ENCODE measurements around the gene SATL1.

The SATL1 gene

GRCh38 chrX:85114776-85115175, 128.8 kb downstream of the SATL1 start:
- H3K9me3 ChIP-seq (replicated peaks; ENCODE audit: insufficient read depth, low read length): no peaks in the 10 kb centered on the region
- TF ChIP-seq EZH2phosphoT487 (IDR thresholded peaks at IDR 0.05; ENCODE audit: low read length): no peak
- H3K36me3 ChIP-seq (replicated peaks; ENCODE audit: insufficient read depth, low read length): no peaks in the 10 kb centered on the region
- H2AFZ ChIP-seq (ENCODE audit: low read length): no peak overlapping the region
- no peak overlapping the region for H3K9ac ChIP-seq (ENCODE audit: low read length)
- H3K4me3 ChIP-seq (ENCODE audit: low read length): no peak overlapping the region
- H3K27ac ChIP-seq (ENCODE audit: low read length): no peak overlapping the region
- no peaks in the 10 kb centered on the region for H3F3A ChIP-seq (ENCODE audit: insufficient read depth, low read length)
- no peaks in the 10 kb centered on the region for H4K20me1 ChIP-seq (ENCODE audit: insufficient read depth, low read length)
- no peaks in the 10 kb centered on the region for H3K79me2 ChIP-seq (ENCODE audit: low read length)
- no peak overlapping the region for H3K4me2 ChIP-seq (ENCODE audit: low read depth, low read length)
- no peak for DNase-seq
- no peaks in the 10 kb centered on the region for H3K27me3 ChIP-seq (replicated peaks; ENCODE audit: insufficient read depth, low read length)
- H3K9me2 ChIP-seq (replicated peaks; ENCODE audit: insufficient read depth, low read length): no peaks in the 10 kb centered on the region
- H3K4me1 ChIP-seq (ENCODE audit: low read length): no peaks in the 10 kb centered on the region

- no peak overlapping the region for H3K4me3 ChIP-seq (ENCODE audit: low read length)
- H4K20me1 ChIP-seq (ENCODE audit: insufficient read depth, low read length): no peaks in the 10 kb centered on the region
- H3K79me2 ChIP-seq (ENCODE audit: low read length): no peaks in the 10 kb centered on the region
- TF ChIP-seq EZH2phosphoT487 (IDR thresholded peaks at IDR 0.05; ENCODE audit: low read length): no peak
- TF ChIP-seq CTCF (IDR thresholded peaks at IDR 0.05; ENCODE audit: low read length): no peak
- no peak for TF ChIP-seq EZH2 (optimal IDR thresholded peaks at IDR 0.05; ENCODE audit: low read depth, low read length)
- no peak overlapping the region for H3K4me2 ChIP-seq (ENCODE audit: low read depth, low read length)
- H3F3A ChIP-seq (ENCODE audit: insufficient read depth, low read length): no peaks in the 10 kb centered on the region
- H3K9me3 ChIP-seq (replicated peaks; ENCODE audit: insufficient read depth, low read length): no peaks in the 10 kb centered on the region
- H3K9me2 ChIP-seq (replicated peaks; ENCODE audit: insufficient read depth, low read length): no peaks in the 10 kb centered on the region
- H3K4me1 ChIP-seq (ENCODE audit: low read length): no peaks in the 10 kb centered on the region
- no peak for DNase-seq
- H3K9ac ChIP-seq (ENCODE audit: low read length): no peak overlapping the region
- H2AFZ ChIP-seq (ENCODE audit: low read length): no peak overlapping the region
- no peak overlapping the region for H3K27ac ChIP-seq (ENCODE audit: low read length)
- no peaks in the 10 kb centered on the region for H3K36me3 ChIP-seq (replicated peaks; ENCODE audit: insufficient read depth, low read length)
- H3K27me3 ChIP-seq (replicated peaks; ENCODE audit: insufficient read depth, low read length): no peaks in the 10 kb centered on the region
These were observed 129.4 kb downstream of the SATL1 start for GRCh38 chrX:85114171-85114570.

GRCh38 chrX:85113746-85114145, 129.8 kb downstream of the SATL1 start:
- TF ChIP-seq CTCF (IDR thresholded peaks at IDR 0.05; ENCODE audit: low read length) (no peak), EZH2 (optimal IDR thresholded peaks at IDR 0.05; ENCODE audit: low read depth, low read length) (no peak)
- no peak for DNase-seq
- Histone ChIP-seq H3K9me3 (replicated peaks; ENCODE audit: insufficient read depth, low read length) (no peaks in the 10 kb centered on the region), H3K4me2 (ENCODE audit: low read depth, low read length) (no peak overlapping the region), H3K27me3 (replicated peaks; ENCODE audit: insufficient read depth, low read length) (no peaks in the 10 kb centered on the region), H2AFZ (ENCODE audit: low read length) (no peak overlapping the region), H3K9me2 (replicated peaks; ENCODE audit: insufficient read depth, low read length) (no peaks in the 10 kb centered on the region), H3K4me1 (ENCODE audit: low read length) (no peaks in the 10 kb centered on the region), H3K9ac (ENCODE audit: low read length) (no peak overlapping the region), H3K4me3 (ENCODE audit: low read length) (no peak overlapping the region), H3K79me2 (ENCODE audit: low read length) (no peaks in the 10 kb centered on the region), H3K27ac (ENCODE audit: low read length) (no peak overlapping the region), H3F3A (ENCODE audit: insufficient read depth, low read length) (no peaks in the 10 kb centered on the region), H4K20me1 (ENCODE audit: insufficient read depth, low read length) (no peaks in the 10 kb centered on the region), H3K36me3 (replicated peaks; ENCODE audit: insufficient read depth, low read length) (no peaks in the 10 kb centered on the region)

- no peak for TF ChIP-seq EZH2phosphoT487 (IDR thresholded peaks at IDR 0.05; ENCODE audit: low read length)
- TF ChIP-seq EZH2 (optimal IDR thresholded peaks at IDR 0.05; ENCODE audit: low read depth, low read length): no peak
- TF ChIP-seq CTCF (IDR thresholded peaks at IDR 0.05; ENCODE audit: low read length): no peak
- no peaks in the 10 kb centered on the region for H3K9me3 ChIP-seq (replicated peaks; ENCODE audit: insufficient read depth, low read length)
- H3K36me3 ChIP-seq (replicated peaks; ENCODE audit: insufficient read depth, low read length): no peaks in the 10 kb centered on the region
- H3K27me3 ChIP-seq (replicated peaks; ENCODE audit: insufficient read depth, low read length): no peaks in the 10 kb centered on the region
- H4K20me1 ChIP-seq (ENCODE audit: insufficient read depth, low read length): no peaks in the 10 kb centered on the region
- H3K9me2 ChIP-seq (replicated peaks; ENCODE audit: insufficient read depth, low read length): no peaks in the 10 kb centered on the region
- no peaks in the 10 kb centered on the region for H3K4me1 ChIP-seq (ENCODE audit: low read length)
- H3K79me2 ChIP-seq (ENCODE audit: low read length): no peaks in the 10 kb centered on the region
- no peaks in the 10 kb centered on the region for H3F3A ChIP-seq (ENCODE audit: insufficient read depth, low read length)
- H3K4me3 ChIP-seq (ENCODE audit: low read length): no peak overlapping the region
- H2AFZ ChIP-seq (ENCODE audit: low read length): no peak overlapping the region
- DNase-seq: no peak
- H3K4me2 ChIP-seq (ENCODE audit: low read depth, low read length): no peak overlapping the region
- no peak overlapping the region for H3K27ac ChIP-seq (ENCODE audit: low read length)
- H3K9ac ChIP-seq (ENCODE audit: low read length): no peak overlapping the region
These were observed 131.3 kb downstream of the SATL1 start for GRCh38 chrX:85112293-85112692.
